ENCODE measurements around the gene SV2B.
A peak's percentile ranks its signal among the peaks of the same experiment; 100 is the strongest.

Gene SV2B

DNA sequence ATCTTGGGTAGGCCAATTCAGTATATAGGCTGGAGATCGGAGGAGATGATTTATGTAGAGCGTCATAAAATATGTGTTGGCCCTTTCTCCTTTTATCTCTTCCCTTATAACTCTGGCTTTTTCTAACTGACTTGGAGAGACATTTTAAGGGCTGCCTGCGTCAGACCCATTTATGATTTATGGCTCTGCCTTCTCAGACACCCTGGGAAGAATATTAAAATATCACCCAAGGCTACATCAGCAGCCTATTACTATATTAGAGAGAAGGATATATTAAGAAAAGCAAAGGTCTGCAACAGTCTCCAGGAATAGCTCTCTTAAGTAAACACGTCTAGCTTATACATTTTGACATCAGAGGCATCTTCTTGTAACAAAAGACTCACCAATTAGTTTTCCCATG, 179.4 kb downstream of the SV2B start:
- no peak for DNase-seq

DNA sequence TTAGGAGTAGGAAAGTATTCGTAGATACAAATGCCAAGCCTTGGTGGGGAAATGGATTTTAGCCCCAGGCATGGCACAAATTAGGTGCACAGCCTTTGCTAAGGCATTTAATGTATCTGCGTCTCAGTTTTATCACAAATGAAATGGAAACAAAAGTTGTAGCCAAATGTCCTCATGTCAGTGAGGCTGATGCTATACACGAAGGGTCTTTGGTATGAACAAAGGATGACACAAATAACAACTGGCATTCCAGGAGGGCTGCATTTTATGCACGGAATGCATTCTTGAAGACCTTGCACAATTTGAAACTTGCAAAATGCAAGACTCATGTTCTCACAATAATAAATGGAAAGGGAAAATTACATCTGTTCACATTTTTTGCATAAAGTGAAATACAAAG, 181.9 kb downstream of the SV2B start:
- no peak for DNase-seq

DNA sequence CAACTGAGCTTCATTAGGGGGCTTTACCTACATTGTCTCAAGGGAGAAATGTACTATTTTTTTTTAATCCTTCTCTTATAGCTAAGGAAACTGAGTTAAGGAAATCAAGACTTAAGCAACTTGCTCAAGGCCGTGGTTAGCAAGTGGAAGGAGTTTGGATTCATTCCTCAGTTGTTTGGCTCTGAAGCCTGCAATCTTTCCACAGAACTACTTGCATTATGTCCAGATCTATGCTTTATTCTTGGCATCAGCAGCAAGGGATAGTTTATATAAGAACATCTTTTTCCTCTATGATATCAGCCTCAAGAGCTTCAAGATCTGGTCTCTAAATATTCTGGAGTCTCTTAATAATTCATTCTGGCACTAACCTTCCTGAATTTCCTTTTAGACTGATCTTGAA, 182.4 kb downstream of the SV2B start:
- DNase-seq, result no peak

DNA sequence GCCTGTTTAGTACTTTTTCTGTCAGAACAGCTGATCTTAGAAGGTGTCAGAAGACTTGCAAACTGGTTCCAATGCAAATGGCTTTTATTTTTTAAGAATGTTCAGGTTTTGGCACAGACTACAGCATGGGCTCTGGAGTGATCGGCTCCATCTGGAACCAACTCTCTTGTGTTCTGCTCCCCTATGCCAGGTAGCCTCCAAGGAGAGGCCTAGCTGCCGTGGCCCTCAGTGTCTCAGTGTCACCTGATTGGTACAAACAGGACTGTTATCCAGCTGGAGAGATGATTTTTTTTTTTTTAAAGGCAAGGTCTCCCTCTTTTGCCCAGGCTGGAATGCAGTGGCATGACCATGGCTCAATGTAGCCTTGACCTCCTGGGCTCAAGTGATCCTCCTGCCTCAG, 183.1 kb downstream of the SV2B start:
- no peak for DNase-seq

- no peak for DNase-seq
Measured at GRCh38 chr15:91284758-91285466, 184.9 kb downstream of the SV2B start.

- no peak for DNase-seq
Measured at GRCh38 chr15:91289324-91289723, 189.3 kb downstream of the SV2B start.

GRCh38 chr15:91290553-91290952, 190.5 kb downstream of the SV2B start:
- no peak for DNase-seq

- DNase-seq, result no peak
Measured at GRCh38 chr15:91291673-91292072, 191.6 kb downstream of the SV2B start.

DNA sequence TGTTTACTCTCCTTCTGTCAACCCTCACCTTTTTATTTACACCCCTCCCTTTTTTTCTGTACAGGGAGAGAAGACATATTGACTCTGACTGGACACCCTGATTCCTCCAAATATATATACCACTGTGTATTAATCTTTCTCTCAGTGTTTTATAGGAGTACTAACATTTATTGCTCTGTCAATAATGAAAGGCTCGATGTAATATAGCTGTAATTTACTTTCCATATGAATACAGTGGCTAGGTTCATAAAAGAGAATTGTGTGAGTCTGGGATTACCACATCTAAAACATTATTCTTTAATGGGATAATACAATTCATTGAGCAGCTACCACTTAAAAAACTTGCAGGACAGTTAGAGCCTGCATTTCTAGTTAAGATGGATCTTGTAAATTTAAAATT, 194.3 kb downstream of the SV2B start:
- DNase-seq, result no peak

- no peak for DNase-seq
Measured at GRCh38 chr15:91294795-91295194, 194.7 kb downstream of the SV2B start.

- DNase-seq, result no peak
Measured at GRCh38 chr15:91298101-91298500, 198.0 kb downstream of the SV2B start.

- peak; percentile 24 for DNase-seq
Measured at GRCh38 chr15:91302588-91303439, 202.8 kb downstream of the SV2B start.

DNA sequence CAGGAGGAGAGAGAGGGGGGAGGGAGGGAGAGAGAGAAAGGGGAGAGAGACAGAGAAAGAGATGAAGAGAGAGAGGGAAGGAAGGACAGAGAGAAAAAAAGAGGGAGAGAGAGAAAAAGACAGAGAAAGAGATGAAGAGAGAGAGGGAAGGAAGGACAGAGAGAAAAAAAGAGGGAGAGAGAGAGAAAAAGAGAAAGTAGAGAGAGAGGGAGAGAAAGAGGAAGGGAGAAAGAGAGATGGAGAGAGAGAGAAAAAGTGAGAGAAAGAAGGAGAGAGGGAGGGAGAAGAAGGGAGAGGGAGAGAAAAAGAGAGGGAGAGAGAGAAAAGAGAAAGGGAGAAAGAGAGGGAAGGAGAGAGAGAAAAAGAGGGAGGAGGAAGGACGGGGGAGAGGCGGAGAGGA, 204.2 kb downstream of the SV2B start:
- DNase-seq, result no peak

DNA sequence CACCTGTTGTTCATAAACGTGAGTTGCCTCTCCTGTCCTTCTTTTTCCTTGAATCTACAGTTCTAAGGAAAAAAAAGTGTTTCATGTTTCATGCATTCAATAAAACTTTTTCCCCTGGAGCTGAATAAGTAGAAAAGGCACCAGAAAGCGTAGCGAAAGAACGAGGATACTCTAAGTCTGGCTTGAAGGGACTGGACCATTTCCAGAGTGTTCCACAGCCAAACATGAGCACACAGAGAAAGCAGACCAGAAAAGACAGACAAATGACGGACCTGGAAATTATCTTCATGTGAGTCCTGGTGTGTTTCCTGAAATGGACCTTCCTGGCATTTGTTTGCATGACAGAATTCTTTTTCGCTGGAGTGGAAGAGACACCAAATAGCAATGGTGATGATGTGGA, 204.7 kb downstream of the SV2B start:
- DNase-seq, result no peak

GRCh38 chr15:91306144-91306543, 206.1 kb downstream of the SV2B start:
- no peak for DNase-seq

DNA sequence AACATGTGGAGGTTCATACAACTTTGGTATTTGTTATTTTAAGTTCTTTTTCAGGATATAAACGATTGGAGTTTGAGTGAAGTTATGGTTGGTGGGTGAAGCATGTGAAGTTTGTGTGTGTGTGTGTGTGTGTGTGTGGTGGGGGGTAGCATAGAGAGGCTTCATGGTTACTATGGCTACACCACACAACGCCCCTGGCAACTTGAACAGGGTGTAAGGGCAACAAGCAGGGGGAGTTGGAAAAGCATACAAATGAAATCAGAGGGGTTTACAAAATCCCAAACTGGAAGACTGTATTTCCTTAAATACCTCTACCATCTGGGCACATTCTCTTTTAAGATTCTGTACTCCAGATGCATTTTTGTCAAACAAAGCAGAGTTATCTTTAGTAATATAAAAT, 207.5 kb downstream of the SV2B start:
- no peak for DNase-seq

- no peak for DNase-seq
Measured at GRCh38 chr15:91308199-91308598, 208.1 kb downstream of the SV2B start.

DNA sequence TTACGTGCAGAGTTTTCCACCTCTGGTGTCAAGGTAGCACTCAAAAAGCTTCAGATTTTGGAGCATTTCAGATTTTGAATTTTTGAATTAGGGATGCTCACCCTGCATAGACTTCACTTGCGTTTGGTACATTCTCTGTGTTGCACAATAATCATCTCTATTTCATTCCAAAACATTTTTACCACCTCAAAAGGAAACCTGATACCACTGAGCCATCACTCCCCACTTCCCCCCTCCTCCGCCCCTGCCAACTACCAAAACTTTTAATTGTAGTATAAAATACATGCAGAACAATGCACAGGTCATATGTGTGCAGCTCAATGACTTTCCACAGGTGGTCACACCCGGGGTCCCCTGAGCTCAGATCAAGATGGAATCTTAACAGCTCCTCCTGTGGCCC, 208.8 kb downstream of the SV2B start:
- DNase-seq, result no peak

GRCh38 chr15:91311986-91312385, 211.9 kb downstream of the SV2B start:
- no peak for DNase-seq

GRCh38 chr15:91316126-91316525, 216.1 kb downstream of the SV2B start:
- no peak for DNase-seq

- DNase-seq, result no peak
Measured at GRCh38 chr15:91318516-91318915, 218.5 kb downstream of the SV2B start.

DNA sequence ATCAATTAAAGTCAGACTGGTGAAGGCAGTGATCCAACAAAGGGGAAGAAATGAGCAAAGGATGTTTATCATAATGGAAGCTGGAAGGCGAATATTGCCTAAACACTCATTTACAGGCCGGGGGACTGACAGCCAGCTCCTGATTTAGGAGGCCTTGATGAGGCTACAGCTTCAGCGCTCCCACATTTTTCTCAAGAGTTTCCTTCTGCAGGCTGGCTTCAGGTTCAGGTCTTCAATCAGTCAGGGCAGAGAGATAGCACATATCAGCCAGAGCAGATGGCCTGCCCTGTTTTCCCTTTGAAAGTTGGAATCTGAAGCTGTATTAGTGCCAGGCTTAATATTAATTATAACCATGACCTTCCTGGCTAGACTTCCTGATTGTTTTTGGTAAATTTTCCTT, 218.9 kb downstream of the SV2B start:
- no peak for DNase-seq

DNA sequence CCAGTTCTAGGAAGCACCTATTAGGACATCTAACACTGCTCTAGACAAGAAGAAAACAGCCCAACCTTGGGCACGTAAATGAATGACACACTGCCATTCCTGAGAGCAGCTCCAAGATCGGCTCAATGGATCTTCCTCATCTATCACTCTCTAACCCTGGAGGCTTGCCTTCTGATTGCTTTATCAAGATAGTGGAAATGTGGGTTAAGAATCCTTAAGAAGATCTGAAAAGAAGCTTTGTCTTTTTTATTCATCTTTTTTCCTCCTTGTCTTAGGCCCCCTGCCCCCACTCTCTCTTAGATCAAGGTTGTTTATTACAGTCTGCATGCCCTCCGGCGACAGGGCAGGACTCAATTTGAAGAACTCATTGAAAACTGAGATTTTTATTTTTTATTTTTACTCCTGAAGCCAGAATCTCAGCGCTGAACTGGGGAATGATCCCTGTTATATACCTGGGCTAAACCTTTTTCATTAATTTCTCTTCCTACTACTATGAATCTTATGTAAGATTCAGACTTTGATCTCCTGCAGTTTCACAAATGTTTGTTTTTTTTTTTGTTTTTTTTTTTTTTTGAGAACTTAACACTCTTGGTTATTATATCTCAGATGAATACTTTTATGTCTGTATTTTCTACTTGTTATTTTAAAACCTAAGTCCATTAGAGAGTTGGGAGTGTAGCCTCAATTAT, 219.5 kb downstream of the SV2B start:
- DNase-seq, result no peak

DNA sequence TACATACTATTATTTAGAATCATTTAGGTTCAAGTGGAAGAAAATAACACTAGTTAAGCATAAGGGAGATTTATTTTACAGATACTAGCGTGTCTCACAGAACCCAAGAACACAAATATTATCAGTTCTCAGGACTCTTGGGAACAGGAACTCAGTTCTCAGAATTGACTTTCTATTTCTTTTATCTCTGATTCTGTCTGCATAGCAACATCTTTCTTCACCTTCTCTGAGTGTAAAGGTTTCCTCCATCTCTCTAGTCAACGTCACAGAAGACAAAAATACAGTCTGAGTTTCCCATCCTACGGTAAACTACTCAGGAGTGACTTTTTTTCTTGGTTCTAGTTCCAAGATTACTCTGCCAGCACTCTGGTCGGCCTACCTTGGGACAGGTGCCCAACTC, 220.0 kb downstream of the SV2B start:
- no peak for DNase-seq
